Measurements from ENCODE around the gene FAM89A.

- TF ChIP-seq CTCF (IDR thresholded peaks at IDR 0.05) (no peak), POLR2A (IDR thresholded peaks at IDR 0.05) (no peak)
Measured at GRCh38 chr1:231084353-231084752, 44.3 kb upstream of the FAM89A start.
